ENCODE data around the gene MYL3.

Gene MYL3

GRCh38 chr3:46820852-46821251 lies 42.4 kb downstream of the MYL3 start:
- TF ChIP-seq FOXM1 (IDR thresholded peaks at IDR 0.05; ENCODE audit: borderline replicate concordance, low read depth), result no peak
- no peak for TF ChIP-seq CEBPB (IDR thresholded peaks at IDR 0.05)
- TF ChIP-seq TCF12 (IDR thresholded peaks at IDR 0.05; ENCODE audit: low read depth), result no peak
- no peak for TF ChIP-seq MAX (IDR thresholded peaks at IDR 0.05)
- TF ChIP-seq REST (IDR thresholded peaks at IDR 0.05; ENCODE audit: low read depth), result no peak
- TF ChIP-seq RAD21 (IDR thresholded peaks at IDR 0.05; ENCODE audit: low read depth), result no peak
- TF ChIP-seq TAF1 (IDR thresholded peaks at IDR 0.05; ENCODE audit: low read depth), result no peak
- TF ChIP-seq EP300 (IDR thresholded peaks at IDR 0.05; ENCODE audit: borderline replicate concordance), result no peak
- no peak for TF ChIP-seq YY1 (IDR thresholded peaks at IDR 0.05; ENCODE audit: low read depth)
- TF ChIP-seq EGR1 (IDR thresholded peaks at IDR 0.05), result no peak
- TF ChIP-seq ZBTB7A (IDR thresholded peaks at IDR 0.05; ENCODE audit: low read depth), result no peak
- TF ChIP-seq USF1 (IDR thresholded peaks at IDR 0.05), result no peak

- TF ChIP-seq FOXM1 (IDR thresholded peaks at IDR 0.05; ENCODE audit: borderline replicate concordance, low read depth) (no peak), YY1 (IDR thresholded peaks at IDR 0.05; ENCODE audit: low read depth) (no peak), MAX (IDR thresholded peaks at IDR 0.05) (peak; percentile 89)
Observed at GRCh38 chr3:46812237-46812791, 50.9 kb downstream of the MYL3 start.

- TF ChIP-seq REST (IDR thresholded peaks at IDR 0.05; ENCODE audit: low read depth), result no peak
- TF ChIP-seq CEBPB (IDR thresholded peaks at IDR 0.05), result no peak
- TF ChIP-seq ZBTB7A (IDR thresholded peaks at IDR 0.05; ENCODE audit: low read depth), result no peak
- TF ChIP-seq MAX (IDR thresholded peaks at IDR 0.05), result no peak
- no peak for TF ChIP-seq USF1 (IDR thresholded peaks at IDR 0.05)
- no peak for TF ChIP-seq YY1 (IDR thresholded peaks at IDR 0.05; ENCODE audit: low read depth)
- TF ChIP-seq NFIC (IDR thresholded peaks at IDR 0.05), result no peak
- no peak for TF ChIP-seq EGR1 (IDR thresholded peaks at IDR 0.05)
- no peak for TF ChIP-seq RAD21 (IDR thresholded peaks at IDR 0.05; ENCODE audit: low read depth)
- TF ChIP-seq CREB1 (IDR thresholded peaks at IDR 0.05; ENCODE audit: low read depth), result no peak
- no peak for TF ChIP-seq FOXM1 (IDR thresholded peaks at IDR 0.05; ENCODE audit: borderline replicate concordance, low read depth)
Observed at GRCh38 chr3:46811615-46812236, 51.5 kb downstream of the MYL3 start.
